Nephron (organoid): ENCODE data around the gene PEPD.

Experiments used
- H3K27ac Mint-ChIP-seq, 3 experiments: 2 replicates each; pipeline ENCODE4 v1.8.0; 2020; ENCODE audit warnings: mixed read lengths in 3 of 3, mild to moderate bottlenecking in 2 of 3, moderate library complexity in 1 of 3
- H3K27me3 Mint-ChIP-seq: 2 replicates; pipeline ENCODE4 v1.8.0; 2021; ENCODE audit warnings: low read depth, mild to moderate bottlenecking, moderate library complexity, mixed read lengths
- H3K36me3 Mint-ChIP-seq: 2 replicates; pipeline ENCODE4 v1.8.0; 2020; ENCODE audit warnings: low read depth, mixed read lengths
- H3K4me1 Mint-ChIP-seq: 2 replicates; pipeline ENCODE4 v1.8.0; 2020; ENCODE audit warnings: mixed read lengths
- H3K4me3 Mint-ChIP-seq, 3 experiments: 2 replicates each; pipeline ENCODE4 v1.8.0; 2020; ENCODE audit warnings: mild to moderate bottlenecking in 3 of 3, mixed read lengths in 3 of 3, moderate library complexity in 2 of 3
- H3K9me3 Mint-ChIP-seq: 2 replicates; pipeline ENCODE4 v1.8.0; 2020; ENCODE audit warnings: mixed read lengths
- TF ChIP-seq, protein P1 (sequence below), 3 experiments: fragments of 200-600 bp; sonication (generic); IDR thresholded peaks; one replicate each; pipeline ENCODE4 v1.5.0; 2021; ENCODE audit warnings: antibody characterized with exemption in 3 of 3; ENCODE audit not compliant: unreplicated experiment in 3 of 3

Gene PEPD

DNA sequence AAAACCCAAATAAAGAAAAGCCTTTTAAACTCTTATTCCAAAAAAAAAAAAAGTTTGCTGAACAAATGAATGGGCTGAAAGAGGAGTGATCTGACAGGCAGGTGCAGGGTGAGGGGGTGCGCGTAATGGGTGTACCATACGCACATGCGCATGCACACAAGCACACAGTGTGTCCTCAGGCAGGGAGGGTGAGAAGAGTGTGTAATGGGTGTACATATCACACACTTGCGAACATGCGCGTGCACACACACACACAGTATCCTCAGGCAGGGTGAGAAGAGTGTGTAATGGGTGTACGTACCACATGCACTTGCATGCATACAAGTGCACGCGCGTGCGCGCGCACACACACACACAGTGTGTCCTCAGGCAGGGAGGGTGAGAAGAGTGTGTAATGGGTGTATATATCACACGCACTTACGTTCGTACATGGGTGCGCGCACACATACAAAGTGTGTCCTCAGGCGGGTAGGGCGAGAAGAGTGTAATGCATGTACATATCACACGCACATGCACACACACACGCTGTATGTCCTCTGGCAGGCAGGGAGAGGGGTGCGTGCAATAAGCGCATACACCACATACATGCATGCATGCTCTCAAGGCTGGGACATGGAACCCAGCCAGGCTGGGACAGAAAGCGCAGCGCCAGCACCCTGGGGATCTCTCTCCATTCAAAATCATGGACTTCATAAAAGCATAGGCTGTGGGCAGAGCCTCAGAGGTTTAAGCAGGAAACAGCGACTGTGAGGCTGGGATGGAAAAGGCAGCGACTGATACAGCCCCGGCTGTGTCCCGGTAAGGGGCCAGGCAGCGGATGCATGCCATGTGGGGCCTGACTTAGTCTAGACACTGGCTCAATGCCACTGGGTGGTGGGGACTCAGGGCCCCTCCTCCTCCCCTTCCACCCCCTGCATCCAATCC is 77.7 kb downstream of the PEPD start:
- H3K4me1 Mint-ChIP-seq, result peaks cover 6% of the 10 kb centered on the region
- no peaks in the 10 kb centered on the region for H3K9me3 Mint-ChIP-seq
- no peaks in the 10 kb centered on the region for H3K27me3 Mint-ChIP-seq
- H3K27ac Mint-ChIP-seq, result no peak overlapping the region
- peaks cover 4% of the 10 kb centered on the region for H3K36me3 Mint-ChIP-seq
- H3K4me3 Mint-ChIP-seq, result no peak overlapping the region
- TF ChIP-seq, protein P1, sequence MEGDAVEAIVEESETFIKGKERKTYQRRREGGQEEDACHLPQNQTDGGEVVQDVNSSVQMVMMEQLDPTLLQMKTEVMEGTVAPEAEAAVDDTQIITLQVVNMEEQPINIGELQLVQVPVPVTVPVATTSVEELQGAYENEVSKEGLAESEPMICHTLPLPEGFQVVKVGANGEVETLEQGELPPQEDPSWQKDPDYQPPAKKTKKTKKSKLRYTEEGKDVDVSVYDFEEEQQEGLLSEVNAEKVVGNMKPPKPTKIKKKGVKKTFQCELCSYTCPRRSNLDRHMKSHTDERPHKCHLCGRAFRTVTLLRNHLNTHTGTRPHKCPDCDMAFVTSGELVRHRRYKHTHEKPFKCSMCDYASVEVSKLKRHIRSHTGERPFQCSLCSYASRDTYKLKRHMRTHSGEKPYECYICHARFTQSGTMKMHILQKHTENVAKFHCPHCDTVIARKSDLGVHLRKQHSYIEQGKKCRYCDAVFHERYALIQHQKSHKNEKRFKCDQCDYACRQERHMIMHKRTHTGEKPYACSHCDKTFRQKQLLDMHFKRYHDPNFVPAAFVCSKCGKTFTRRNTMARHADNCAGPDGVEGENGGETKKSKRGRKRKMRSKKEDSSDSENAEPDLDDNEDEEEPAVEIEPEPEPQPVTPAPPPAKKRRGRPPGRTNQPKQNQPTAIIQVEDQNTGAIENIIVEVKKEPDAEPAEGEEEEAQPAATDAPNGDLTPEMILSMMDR (IDR thresholded peaks at IDR 0.05; ENCODE audit: unreplicated experiment in 3 of 3), result no peak

DNA sequence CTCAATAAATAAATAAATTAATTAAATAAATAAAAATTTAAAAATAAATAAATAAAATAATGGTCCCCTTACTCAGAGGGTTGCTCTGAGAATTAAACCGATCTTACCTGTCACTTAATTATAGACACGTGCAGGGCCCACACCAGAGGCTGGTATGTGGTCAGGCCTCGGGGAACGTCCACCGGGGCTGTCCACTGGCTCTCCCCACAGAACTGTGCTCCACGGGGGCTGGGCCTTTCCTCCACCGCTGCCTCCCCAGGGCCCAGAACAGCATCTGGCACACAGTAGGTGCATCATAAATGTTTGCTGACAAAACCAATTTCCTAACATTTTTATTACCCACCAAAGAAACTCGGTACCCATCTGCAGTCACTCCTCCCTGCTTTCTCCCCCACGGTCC is 78.9 kb downstream of the PEPD start:
- Mint-ChIP-seq H3K4me3 (no peak overlapping the region), H3K36me3 (peaks cover 4% of the 10 kb centered on the region), H3K27ac (no peak overlapping the region), H3K9me3 (no peaks in the 10 kb centered on the region), H3K4me1 (peaks cover 7% of the 10 kb centered on the region), H3K27me3 (no peaks in the 10 kb centered on the region)
- TF ChIP-seq, protein P1 (IDR thresholded peaks at IDR 0.05; ENCODE audit: unreplicated experiment in 3 of 3), result no peak

DNA sequence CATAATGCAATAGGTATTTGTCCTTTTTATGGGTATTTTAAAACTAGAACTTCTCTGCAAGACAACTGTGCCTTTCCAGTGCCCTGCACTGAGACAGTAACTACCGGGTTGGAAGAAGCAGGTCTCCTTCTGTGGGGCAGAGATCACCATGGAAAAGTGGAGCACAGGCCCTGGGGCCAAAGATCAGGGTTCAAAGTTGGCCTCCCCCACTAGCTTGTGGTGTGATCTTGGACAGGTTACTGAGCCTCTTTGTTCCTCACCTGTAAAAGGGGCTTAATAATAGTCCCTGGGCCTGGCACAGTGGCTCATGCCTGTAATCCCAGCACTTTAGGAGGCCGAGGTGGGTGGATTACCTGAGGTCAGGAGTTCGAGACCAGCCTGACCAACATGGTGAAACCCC is 79.8 kb downstream of the PEPD start:
- Mint-ChIP-seq H3K27ac (no peak overlapping the region), H3K4me1 (peaks cover 15% of the 10 kb centered on the region), H3K4me3 (no peak overlapping the region), H3K36me3 (peaks cover 4% of the 10 kb centered on the region), H3K9me3 (no peaks in the 10 kb centered on the region), H3K27me3 (no peaks in the 10 kb centered on the region)
- TF ChIP-seq, protein P1 (IDR thresholded peaks at IDR 0.05; ENCODE audit: unreplicated experiment in 3 of 3), result no peak

DNA sequence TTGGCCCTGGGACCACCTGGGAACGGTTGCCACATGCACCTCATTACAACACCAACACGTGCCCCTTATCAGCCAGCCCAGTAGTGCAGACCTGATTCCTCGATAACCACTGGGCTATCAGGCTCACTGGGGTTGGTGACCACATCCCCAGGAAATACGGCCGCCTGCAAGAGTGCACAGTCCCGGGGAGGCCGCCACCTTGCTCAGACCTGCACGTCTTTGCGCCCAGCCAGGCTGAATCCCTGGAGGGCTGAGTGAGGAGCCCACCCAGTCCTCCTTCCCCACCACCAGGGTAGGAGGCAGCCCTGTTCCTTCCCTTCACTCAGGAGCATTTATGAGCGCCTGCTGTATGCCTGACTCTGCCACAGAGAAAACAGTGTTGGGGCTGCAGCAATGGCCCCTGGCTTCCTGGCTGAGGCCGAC is 80.3 kb downstream of the PEPD start:
- Mint-ChIP-seq H3K4me3 (no peak overlapping the region), H3K27me3 (no peaks in the 10 kb centered on the region), H3K27ac (no peak overlapping the region), H3K36me3 (peaks cover 4% of the 10 kb centered on the region), H3K4me1 (peaks cover 18% of the 10 kb centered on the region), H3K9me3 (no peaks in the 10 kb centered on the region)
- TF ChIP-seq, protein P1 (IDR thresholded peaks at IDR 0.05; ENCODE audit: unreplicated experiment in 3 of 3), result no peak

DNA sequence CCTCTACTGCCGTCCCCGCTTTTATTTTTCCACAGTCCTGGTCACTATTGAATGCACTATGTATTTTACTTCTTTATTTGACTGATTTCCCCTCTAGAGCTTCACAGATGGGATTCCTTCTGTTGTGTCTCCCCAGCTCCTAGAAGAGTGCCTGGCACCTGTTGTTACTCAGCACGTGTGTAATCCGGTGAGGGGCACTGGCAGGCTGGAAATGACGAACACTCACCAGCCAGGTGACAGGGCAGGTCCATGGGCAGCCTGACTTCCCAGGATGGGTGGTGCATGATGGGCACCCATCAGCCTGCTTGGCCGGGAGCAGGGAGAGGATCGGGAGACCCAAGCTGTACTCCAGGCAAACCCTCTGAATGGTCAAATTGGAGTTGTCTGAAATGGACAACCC is 80.9 kb downstream of the PEPD start:
- no peak overlapping the region for H3K27ac Mint-ChIP-seq
- peaks cover 4% of the 10 kb centered on the region for H3K36me3 Mint-ChIP-seq
- no peak overlapping the region for H3K4me3 Mint-ChIP-seq
- H3K9me3 Mint-ChIP-seq, result no peaks in the 10 kb centered on the region
- no peaks in the 10 kb centered on the region for H3K27me3 Mint-ChIP-seq
- H3K4me1 Mint-ChIP-seq, result peaks cover 13% of the 10 kb centered on the region
- TF ChIP-seq, protein P1 (IDR thresholded peaks at IDR 0.05; ENCODE audit: unreplicated experiment in 3 of 3), result no peak

DNA sequence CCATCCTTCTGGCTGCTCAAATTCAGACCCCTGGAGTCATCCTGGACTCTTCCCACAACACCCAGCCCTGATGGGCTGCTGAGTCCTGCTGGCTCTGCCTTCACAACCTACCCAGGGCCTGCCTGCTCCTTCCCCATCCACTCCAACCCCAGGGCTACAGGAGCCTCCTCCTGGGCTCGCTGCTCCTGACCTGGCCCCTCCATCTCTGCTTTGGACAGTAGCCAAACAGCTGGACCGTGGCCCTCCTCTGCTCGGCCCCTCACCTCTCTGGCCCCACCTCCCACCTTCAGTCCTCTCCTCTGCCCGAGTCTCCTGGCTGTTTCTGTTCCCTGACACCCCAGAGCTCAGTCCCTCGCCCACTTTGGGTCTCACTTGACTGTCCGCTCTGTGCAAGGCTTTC is 81.3 kb downstream of the PEPD start:
- TF ChIP-seq, protein P1 (IDR thresholded peaks at IDR 0.05; ENCODE audit: unreplicated experiment in 3 of 3), result no peak
- Mint-ChIP-seq H3K36me3 (peaks cover 4% of the 10 kb centered on the region), H3K9me3 (no peaks in the 10 kb centered on the region), H3K27me3 (no peaks in the 10 kb centered on the region), H3K4me1 (peaks cover 12% of the 10 kb centered on the region), H3K4me3 (no peak overlapping the region), H3K27ac (no peak overlapping the region)
